ENCODE data around the gene ARFGAP1.

The ARFGAP1 gene

DNA sequence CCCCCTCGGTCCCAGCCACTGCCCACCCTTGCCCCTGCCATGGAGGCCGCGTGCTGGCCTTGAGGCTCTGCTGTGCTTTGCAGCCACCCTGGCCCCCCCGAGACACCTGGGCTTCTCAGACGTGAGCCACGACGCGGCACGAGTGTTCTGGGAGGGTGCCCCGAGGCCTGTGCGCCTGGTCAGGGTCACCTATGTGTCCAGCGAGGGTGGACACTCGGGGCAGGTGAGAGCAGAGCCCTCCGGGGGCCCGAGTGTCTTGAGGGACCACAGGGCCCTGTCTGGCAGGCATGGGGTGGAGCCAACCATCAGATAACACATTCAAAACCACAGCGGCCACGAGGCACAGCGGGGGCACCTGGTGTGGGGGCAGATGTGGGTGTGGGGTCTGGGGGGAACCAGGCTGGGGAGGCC lies 39.2 kb downstream of the ARFGAP1 start:
- TF ChIP-seq, protein P1, sequence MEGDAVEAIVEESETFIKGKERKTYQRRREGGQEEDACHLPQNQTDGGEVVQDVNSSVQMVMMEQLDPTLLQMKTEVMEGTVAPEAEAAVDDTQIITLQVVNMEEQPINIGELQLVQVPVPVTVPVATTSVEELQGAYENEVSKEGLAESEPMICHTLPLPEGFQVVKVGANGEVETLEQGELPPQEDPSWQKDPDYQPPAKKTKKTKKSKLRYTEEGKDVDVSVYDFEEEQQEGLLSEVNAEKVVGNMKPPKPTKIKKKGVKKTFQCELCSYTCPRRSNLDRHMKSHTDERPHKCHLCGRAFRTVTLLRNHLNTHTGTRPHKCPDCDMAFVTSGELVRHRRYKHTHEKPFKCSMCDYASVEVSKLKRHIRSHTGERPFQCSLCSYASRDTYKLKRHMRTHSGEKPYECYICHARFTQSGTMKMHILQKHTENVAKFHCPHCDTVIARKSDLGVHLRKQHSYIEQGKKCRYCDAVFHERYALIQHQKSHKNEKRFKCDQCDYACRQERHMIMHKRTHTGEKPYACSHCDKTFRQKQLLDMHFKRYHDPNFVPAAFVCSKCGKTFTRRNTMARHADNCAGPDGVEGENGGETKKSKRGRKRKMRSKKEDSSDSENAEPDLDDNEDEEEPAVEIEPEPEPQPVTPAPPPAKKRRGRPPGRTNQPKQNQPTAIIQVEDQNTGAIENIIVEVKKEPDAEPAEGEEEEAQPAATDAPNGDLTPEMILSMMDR (IDR thresholded peaks at IDR 0.05; ENCODE audit: borderline replicate concordance, insufficient read depth, low read depth, low read length) = no peak
- no peak overlapping the region for H3K4me3 ChIP-seq (ENCODE audit: low read depth, low read length)

DNA sequence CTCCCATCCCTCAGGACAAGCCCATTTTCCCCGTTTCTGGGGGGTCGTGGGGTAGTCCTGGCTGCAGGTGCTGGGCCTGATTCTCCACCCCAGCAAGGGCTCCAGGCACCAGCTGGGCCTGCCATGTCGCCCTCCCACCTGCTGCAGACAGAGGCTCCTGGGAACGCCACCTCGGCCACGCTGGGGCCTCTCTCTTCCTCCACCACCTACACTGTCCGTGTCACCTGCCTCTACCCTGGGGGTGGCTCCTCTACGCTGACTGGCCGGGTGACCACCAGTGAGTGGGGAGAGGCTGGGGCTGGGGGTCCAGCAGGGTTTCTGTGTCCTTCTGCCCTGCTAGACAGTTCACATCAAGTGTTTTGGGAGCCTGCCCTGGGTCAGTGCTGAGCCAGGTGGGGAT lies 39.7 kb downstream of the ARFGAP1 start:
- no peak overlapping the region for H3K4me3 ChIP-seq (ENCODE audit: low read depth, low read length)
- TF ChIP-seq, protein P1 (IDR thresholded peaks at IDR 0.05; ENCODE audit: borderline replicate concordance, insufficient read depth, low read depth, low read length) = no peak

DNA sequence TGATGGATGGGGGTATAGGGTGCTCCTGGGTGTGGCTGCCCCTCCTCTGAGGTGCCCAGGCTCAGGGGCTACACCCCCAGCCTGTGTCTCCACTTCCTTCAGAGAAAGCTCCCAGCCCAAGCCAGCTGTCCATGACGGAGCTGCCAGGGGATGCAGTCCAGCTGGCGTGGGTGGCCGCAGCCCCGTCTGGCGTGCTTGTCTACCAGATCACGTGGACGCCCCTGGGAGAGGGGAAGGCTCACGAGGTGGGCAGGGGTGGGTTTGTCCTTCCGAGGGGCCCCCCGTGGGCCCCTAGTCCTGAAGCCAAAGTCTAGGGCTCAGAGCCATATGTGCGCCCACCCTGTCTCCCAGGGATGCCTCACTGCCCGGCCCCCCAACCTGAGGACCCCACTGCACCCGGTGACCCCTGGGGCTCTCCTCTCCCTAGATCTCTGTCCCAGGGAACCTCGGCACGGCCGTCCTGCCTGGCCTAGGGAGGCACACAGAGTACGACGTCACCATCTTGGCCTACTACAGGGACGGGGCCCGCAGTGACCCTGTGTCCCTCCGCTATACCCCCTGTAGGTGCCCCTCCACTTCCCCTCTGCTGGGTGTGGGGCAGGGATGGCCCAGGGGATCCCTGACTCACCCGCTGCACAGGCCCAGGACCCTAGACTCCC lies 40.2 kb downstream of the ARFGAP1 start:
- no peak overlapping the region for H3K4me3 ChIP-seq (ENCODE audit: low read depth, low read length)
- TF ChIP-seq, protein P1 (IDR thresholded peaks at IDR 0.05; ENCODE audit: borderline replicate concordance, insufficient read depth, low read depth, low read length) = no peak

DNA sequence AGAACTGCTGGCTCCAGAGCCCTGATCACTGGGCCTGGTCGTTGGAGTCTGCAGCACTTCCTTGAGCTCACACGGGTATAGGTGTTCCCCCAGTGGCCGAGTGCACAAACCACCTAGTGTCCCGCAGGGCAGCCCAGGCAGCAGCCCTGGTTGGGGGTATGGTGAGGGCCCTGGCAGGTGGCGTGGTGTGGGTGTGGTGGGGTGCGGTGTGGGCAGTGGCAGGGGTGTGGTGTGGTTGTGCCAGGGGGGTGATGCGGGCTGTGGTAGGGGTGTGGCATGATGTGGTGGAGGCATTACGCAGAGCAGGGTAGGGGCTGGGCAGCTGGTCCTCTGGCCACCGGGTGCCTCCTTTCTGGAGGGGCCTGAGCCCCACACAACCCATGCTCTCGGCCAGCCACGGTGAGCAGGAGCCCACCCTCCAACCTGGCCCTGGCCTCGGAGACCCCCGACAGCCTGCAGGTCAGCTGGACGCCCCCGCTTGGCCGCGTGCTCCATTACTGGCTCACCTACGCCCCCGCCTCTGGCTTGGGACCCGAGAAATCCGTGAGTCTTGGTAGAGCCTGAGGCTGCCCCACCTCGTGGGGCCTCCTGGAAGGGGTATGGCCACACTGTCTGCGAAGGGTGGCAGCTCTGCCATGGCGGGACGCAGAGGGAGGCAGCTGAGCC lies 40.9 kb downstream of the ARFGAP1 start:
- TF ChIP-seq, protein P1 (IDR thresholded peaks at IDR 0.05; ENCODE audit: borderline replicate concordance, insufficient read depth, low read depth, low read length) = no peak
- no peak overlapping the region for H3K4me3 ChIP-seq (ENCODE audit: low read depth, low read length)

DNA sequence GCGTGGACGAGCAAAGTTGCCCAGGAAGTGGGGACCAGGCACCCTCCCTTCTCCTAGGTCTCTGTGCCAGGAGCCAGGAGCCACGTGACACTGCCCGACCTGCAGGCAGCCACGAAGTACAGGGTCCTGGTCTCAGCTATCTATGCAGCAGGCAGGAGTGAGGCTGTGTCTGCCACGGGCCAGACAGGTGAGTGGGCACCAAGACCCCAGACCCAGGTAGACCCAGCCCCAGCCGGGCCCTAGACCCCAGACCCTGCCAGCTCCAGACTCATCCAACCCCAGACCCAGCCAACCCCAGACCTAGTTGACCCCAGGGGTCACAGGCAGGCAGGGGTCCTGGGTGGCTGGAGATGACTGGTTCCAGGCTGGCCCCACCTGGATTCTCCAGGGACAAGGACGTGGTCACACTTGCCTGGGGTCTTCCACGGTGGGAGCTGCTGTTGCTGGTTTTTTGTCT lies 41.4 kb downstream of the ARFGAP1 start:
- no peak overlapping the region for H3K4me3 ChIP-seq (ENCODE audit: low read depth, low read length)
- TF ChIP-seq, protein P1 (IDR thresholded peaks at IDR 0.05; ENCODE audit: borderline replicate concordance, insufficient read depth, low read depth, low read length) = no peak

DNA sequence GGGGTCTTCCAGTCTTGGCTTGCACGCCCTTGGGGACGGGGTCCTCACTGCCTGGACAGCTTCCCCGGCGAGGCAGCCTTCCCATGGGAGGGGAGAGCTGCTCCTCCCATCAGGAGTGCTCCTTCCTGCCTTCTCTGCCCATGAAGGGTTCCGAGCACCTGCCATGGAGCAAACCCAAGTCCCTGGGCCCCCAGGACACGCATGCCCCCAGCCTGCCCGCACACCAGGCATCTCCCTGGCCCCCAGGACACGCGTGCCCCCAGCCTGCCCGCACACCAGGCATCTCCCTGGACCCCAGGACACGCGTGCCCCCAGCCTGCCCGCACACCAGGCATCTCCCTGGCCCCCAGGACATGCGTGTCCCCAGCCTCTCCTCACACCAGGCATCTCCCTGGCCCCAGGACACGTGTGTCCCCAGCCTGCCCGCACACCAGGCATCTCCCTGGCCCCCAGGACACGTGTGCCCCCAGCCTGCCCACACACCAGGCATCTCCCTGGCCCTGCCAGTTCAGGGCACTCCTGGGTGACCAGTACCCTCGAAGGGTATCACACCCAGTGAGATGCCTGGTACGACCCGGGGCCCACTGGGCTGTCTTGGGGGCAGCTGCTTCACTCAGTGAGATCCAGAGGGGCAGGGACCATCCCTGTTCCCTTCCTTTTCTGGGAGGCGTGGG lies 42.1 kb downstream of the ARFGAP1 start:
- H3K4me3 ChIP-seq (ENCODE audit: low read depth, low read length) = no peak overlapping the region
- TF ChIP-seq, protein P1 (IDR thresholded peaks at IDR 0.05; ENCODE audit: borderline replicate concordance, insufficient read depth, low read depth, low read length) = no peak
